SU-DHL-6 (cell line): ENCODE data around the gene FAM20A.

ENCODE experiments used
- CTCF ChIP-seq: fragments of 200-600 bp; sonication (generic); IDR thresholded peaks from one replicate; pipeline ENCODE4 v1.5.1; 2017; ENCODE audit warnings: antibody characterized with exemption, mild to moderate bottlenecking, low read length, moderate library complexity; ENCODE audit not compliant: insufficient read depth, poor library complexity, severe bottlenecking
- EZH2phosphoT487 ChIP-seq: fragments of 200-600 bp; sonication (generic), shearing (Covaris generic); conservative IDR thresholded peaks from 2 replicates; pipeline ENCODE4 v1.6.1; 2018; ENCODE audit warnings: mild to moderate bottlenecking, antibody characterized with exemption, low read length, moderate library complexity, mixed read lengths

GRCh38 chr17:68497885-68498319 is 103.3 kb downstream of the FAM20A start:
- no peak for TF ChIP-seq CTCF
- no peak for TF ChIP-seq EZH2phosphoT487
